AG04450 (cell line): ENCODE measurements around the gene VEPH1. TPM values are rescaled to one million over a fixed set of nuclear protein-coding genes. Genes with fewer than 3 reads are reported as not detected.

Experiments
- CTCF ChIA-PET: fragments of 300-600, 350-600 bp; formaldehyde crosslinking; extraction: SDS; loops from one replicate; lab custom pipeline; 2022; ENCODE audit warnings: antibody characterized with exemption, inconsistent platforms; lab: Charles Lee
- POLR2A ChIA-PET: fragments of 350-600 bp; formaldehyde crosslinking; extraction: SDS; loops from one replicate; lab custom pipeline; 2021; ENCODE audit warnings: antibody characterized with exemption, inconsistent platforms; lab: Yijun Ruan, JAX
- DNase-seq: peaks from one replicate; pipeline ENCODE4 v3.0.0-alpha.2; 2011; ENCODE audit warnings: low read depth, low spot score
- H3K27ac ChIP-seq: one replicate; pipeline ENCODE4 v1.5.1; 2012; ENCODE audit warnings: low read depth, low read length, control low read depth
- H3K27me3 ChIP-seq: one replicate; pipeline ENCODE4 v1.6.0; 2012; ENCODE audit warnings: low read length; ENCODE audit not compliant: control insufficient read depth, insufficient read depth
- H3K4me3 ChIP-seq: 2 replicates; pipeline ENCODE4 v1.5.1; 2011; ENCODE audit warnings: mild to moderate bottlenecking, low read depth, low read length, control low read depth
- H3K9me3 ChIP-seq: 2 replicates; pipeline ENCODE4 v1.5.1; 2012; ENCODE audit warnings: low read length; ENCODE audit not compliant: control insufficient read depth, insufficient read depth
- polyA plus RNA-seq: library from polyadenylated mRNA; depleted of rRNA; stranded (reverse); fragments of >200 nt; gene quantifications from 2 replicates; pipeline ENCODE4 v1.2.3, GENCODE V29; 2011
- TF ChIP-seq, protein P1 (sequence below): IDR thresholded peaks from 2 replicates; pipeline ENCODE4 v1.5.1; 2011; ENCODE audit warnings: low read depth, low read length, control low read depth, inconsistent platforms

The VEPH1 gene
- polyA plus RNA-seq, 1 experiment: 36.4 TPM

DNA sequence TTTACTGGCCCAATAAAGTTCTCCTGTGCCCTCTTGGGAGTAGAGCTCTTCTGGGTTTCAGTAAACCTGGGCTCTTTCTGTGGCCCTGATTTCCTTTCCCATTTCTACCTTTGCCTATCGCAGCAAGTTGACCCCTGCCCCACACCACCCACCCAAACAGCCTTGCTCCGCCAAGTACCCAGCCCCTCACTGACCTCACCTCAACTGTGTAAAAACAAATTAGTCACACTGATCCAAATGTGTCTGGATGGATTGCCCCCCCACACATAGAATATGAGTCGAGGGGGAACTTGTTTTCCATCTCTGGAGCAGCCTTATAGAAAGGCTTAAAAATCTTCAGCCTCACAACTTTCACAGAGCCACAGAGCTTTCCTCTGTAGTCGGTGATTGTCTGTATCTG, 28.6 kb upstream of the VEPH1 start:
- peak overlapping the region; percentile 5 for H3K4me3 ChIP-seq
- TF ChIP-seq, protein P1, sequence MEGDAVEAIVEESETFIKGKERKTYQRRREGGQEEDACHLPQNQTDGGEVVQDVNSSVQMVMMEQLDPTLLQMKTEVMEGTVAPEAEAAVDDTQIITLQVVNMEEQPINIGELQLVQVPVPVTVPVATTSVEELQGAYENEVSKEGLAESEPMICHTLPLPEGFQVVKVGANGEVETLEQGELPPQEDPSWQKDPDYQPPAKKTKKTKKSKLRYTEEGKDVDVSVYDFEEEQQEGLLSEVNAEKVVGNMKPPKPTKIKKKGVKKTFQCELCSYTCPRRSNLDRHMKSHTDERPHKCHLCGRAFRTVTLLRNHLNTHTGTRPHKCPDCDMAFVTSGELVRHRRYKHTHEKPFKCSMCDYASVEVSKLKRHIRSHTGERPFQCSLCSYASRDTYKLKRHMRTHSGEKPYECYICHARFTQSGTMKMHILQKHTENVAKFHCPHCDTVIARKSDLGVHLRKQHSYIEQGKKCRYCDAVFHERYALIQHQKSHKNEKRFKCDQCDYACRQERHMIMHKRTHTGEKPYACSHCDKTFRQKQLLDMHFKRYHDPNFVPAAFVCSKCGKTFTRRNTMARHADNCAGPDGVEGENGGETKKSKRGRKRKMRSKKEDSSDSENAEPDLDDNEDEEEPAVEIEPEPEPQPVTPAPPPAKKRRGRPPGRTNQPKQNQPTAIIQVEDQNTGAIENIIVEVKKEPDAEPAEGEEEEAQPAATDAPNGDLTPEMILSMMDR: no peak
- H3K27ac ChIP-seq: peak overlapping the region; percentile 53
- POLR2A ChIA-PET: interaction anchor here (0.6 to 0.8 kb wide), 2 partner anchors 290 to 357 kb away, joined by 3 to 4 read pairs; no protein-coding TSS in a partner anchor
- no peaks in the 10 kb centered on the region for H3K27me3 ChIP-seq
- H3K9me3 ChIP-seq: no peaks in the 10 kb centered on the region
- CTCF ChIA-PET: interaction anchor here (0.5 to 8.9 kb wide), 47 partner anchors 9 to 1002 kb away, joined by 3 to 241 read pairs (median 7); partner anchors contain the start of genes CCNL1, RSRC1 and VEPH1
- no peak for DNase-seq

- ChIA-PET CTCF (interaction anchor here (0.5 to 8.9 kb wide), 29 partner anchors 8 to 1859 kb away, joined by 3 to 241 read pairs (median 10); no protein-coding TSS in a partner anchor), POLR2A (interaction anchor here (0.8 kb wide), 1 partner anchor 356 kb away, joined by 3 read pairs; no protein-coding TSS in a partner anchor)
- Histone ChIP-seq H3K27ac (peak overlapping the region; percentile 53), H3K27me3 (no peaks in the 10 kb centered on the region), H3K4me3 (peak overlapping the region; percentile 22; the same call in 1 of the 2 replicates), H3K9me3 (no peaks in the 10 kb centered on the region)
- TF ChIP-seq, protein P1: no peak
- DNase-seq: no peak
Measured at GRCh38 chr3:157531301-157531660, 28.1 kb upstream of the VEPH1 start.

DNA sequence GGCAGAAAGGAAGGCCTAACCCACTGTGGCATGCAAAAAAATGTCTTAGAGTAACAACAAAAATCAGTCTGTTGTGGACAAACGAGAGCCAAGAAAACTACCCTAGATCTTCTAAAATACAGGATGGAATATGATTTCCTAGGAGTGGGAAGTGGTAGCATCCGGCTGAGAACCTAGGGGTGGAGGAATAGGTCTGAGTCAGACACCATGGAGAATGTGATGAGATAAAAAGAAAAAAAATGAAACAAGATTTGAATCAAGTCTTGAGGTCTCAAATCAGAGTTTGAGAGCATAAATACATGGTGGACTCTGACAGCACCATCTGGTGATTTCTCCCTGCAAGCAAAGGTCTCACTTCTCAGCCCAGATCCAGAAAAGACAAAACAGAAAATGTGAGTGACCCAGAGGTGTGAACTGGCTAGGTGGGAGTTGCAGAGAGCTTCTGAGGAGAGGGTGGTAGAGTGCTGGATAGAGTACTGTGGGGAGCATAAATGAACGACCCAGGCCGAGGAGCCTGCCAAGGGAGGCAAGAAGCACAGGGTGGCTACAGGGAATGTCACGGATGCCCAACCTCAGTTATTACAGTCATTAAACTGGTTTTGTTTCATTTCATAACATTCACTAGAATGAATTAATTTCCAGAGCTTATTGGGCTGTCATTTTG, 27.6 kb upstream of the VEPH1 start:
- no peak for DNase-seq

GRCh38 chr3:157529751-157530150, 26.5 kb upstream of the VEPH1 start:
- ChIA-PET CTCF (interaction anchor here (0.6 to 1.4 kb wide), 4 partner anchors 43 to 905 kb away, joined by 3 to 12 read pairs (median 4); no protein-coding TSS in a partner anchor), POLR2A (no interaction called here)
- no peak overlapping the region for H3K27ac ChIP-seq
- TF ChIP-seq, protein P1: no peak
- no peak for DNase-seq
- H3K27me3 ChIP-seq: no peaks in the 10 kb centered on the region
- H3K4me3 ChIP-seq: no peak overlapping the region
- no peaks in the 10 kb centered on the region for H3K9me3 ChIP-seq

More for the DNA sequence above, 27.6 kb upstream of the VEPH1 start:
- no peak overlapping the region for H3K27ac ChIP-seq
- CTCF ChIA-PET: interaction anchor here (0.6 to 8.9 kb wide), 14 partner anchors 8 to 1858 kb away, joined by 3 to 241 read pairs (median 22); no protein-coding TSS in a partner anchor
- H3K9me3 ChIP-seq: no peaks in the 10 kb centered on the region
- no peaks in the 10 kb centered on the region for H3K27me3 ChIP-seq
- TF ChIP-seq, protein P1: no peak
- POLR2A ChIA-PET: interaction anchor here (0.8 kb wide), 1 partner anchor 356 kb away, joined by 3 read pairs; no protein-coding TSS in a partner anchor
- no peak overlapping the region for H3K4me3 ChIP-seq

GRCh38 chr3:157529085-157529484, 25.9 kb upstream of the VEPH1 start:
- POLR2A ChIA-PET: interaction anchor here (0.6 kb wide), 1 partner anchor 354 kb away, joined by 3 read pairs; no protein-coding TSS in a partner anchor
- Histone ChIP-seq H3K9me3 (no peaks in the 10 kb centered on the region), H3K27me3 (no peaks in the 10 kb centered on the region), H3K4me3 (no peak overlapping the region), H3K27ac (no peak overlapping the region)
- DNase-seq: no peak
- TF ChIP-seq, protein P1: no peak
- CTCF ChIA-PET: interaction anchor here (0.6 to 2.6 kb wide), 7 partner anchors 15 to 906 kb away, joined by 3 to 12 read pairs (median 4); no protein-coding TSS in a partner anchor
